ENCODE measurements around the gene CCDC88C. TPM values are rescaled to one million over a fixed set of nuclear protein-coding genes. Genes with fewer than 3 reads are reported as not detected.
"Not testable (repeated sequence)": the region's sequence is repeated elsewhere in the genome, so short reads cannot be mapped to it uniquely, and the experiment has no call there.

The CCDC88C gene
- polyA plus RNA-seq, 1 donor from 2014 or later, result 30.5 TPM

- Mint-ChIP-seq H3K27me3 (peaks cover 1% of the 10 kb centered on the region), H3K27ac (peak overlapping the region; percentile 64 to 97 (median 87)), H3K4me3 (peak overlapping the region; percentile 60 to 92 (median 76)), H3K36me3 (peaks cover 7% of the 10 kb centered on the region), H3K9me3 (no peaks in the 10 kb centered on the region), H3K4me1 (peaks cover 32 to 74% (median 68%) of the 10 kb centered on the region in 3 donors)
Observed at GRCh38 chr14:91410771-91411536, 6.7 kb downstream of the CCDC88C start.

- peaks cover 1% of the 10 kb centered on the region for H3K27me3 Mint-ChIP-seq
- H3K9me3 Mint-ChIP-seq, result no peaks in the 10 kb centered on the region
- H3K27ac Mint-ChIP-seq, result peak overlapping the region; percentile 64 to 97 (median 87)
- H3K4me3 Mint-ChIP-seq, result peak overlapping the region; percentile 60 to 92 (median 65)
- peaks cover 5% of the 10 kb centered on the region for H3K36me3 Mint-ChIP-seq
- peaks cover 34 to 77% (median 67%) of the 10 kb centered on the region in 3 donors for H3K4me1 Mint-ChIP-seq
Observed at GRCh38 chr14:91409928-91410718, 7.5 kb downstream of the CCDC88C start.

GRCh38 chr14:91409240-91409639 lies 8.4 kb downstream of the CCDC88C start:
- Mint-ChIP-seq H3K4me3 (peak overlapping the region in 1 of 4 donors; percentile 5), H3K27ac (peak overlapping the region; percentile 39 to 78 (median 60)), H3K4me1 (peaks cover 39 to 71% (median 63%) of the 10 kb centered on the region in 3 donors)
- not testable (repeated sequence) for H3K9me3 Mint-ChIP-seq, H3K36me3 Mint-ChIP-seq, H3K27me3 Mint-ChIP-seq

- Mint-ChIP-seq H3K27ac (peak overlapping the region; percentile 54 to 90 (median 64)), H3K27me3 (peaks cover 1% of the 10 kb centered on the region), H3K36me3 (peaks cover 3% of the 10 kb centered on the region), H3K4me1 (peaks cover 39 to 69% (median 64%) of the 10 kb centered on the region in 3 donors), H3K4me3 (peak overlapping the region in 2 of 4 donors; percentile 60 to 67), H3K9me3 (no peaks in the 10 kb centered on the region)
Observed at GRCh38 chr14:91406982-91407381, 10.6 kb downstream of the CCDC88C start.

- Mint-ChIP-seq H3K4me3 (peak overlapping the region in 3 of 4 donors; percentile 25 to 72 (median 67)), H3K27me3 (peaks cover 1% of the 10 kb centered on the region)
Observed at GRCh38 chr14:91406451-91406850, 11.2 kb downstream of the CCDC88C start.

GRCh38 chr14:91405724-91406435 lies 11.7 kb downstream of the CCDC88C start:
- H3K27me3 Mint-ChIP-seq, result no peaks in the 10 kb centered on the region
- H3K4me3 Mint-ChIP-seq, result peak overlapping the region in 2 of 4 donors; percentile 17 to 25
- no peaks in the 10 kb centered on the region for H3K36me3 Mint-ChIP-seq
- no peaks in the 10 kb centered on the region for H3K9me3 Mint-ChIP-seq
- H3K4me1 Mint-ChIP-seq, result peaks cover 34 to 67% (median 59%) of the 10 kb centered on the region in 3 donors
- peak overlapping the region in 2 of 3 donors; percentile 59 to 90 for H3K27ac Mint-ChIP-seq

More at GRCh38 chr14:91406451-91406850, 11.2 kb downstream of the CCDC88C start:
- Mint-ChIP-seq H3K36me3 (peaks cover 3% of the 10 kb centered on the region), H3K9me3 (no peaks in the 10 kb centered on the region), H3K4me1 (peaks cover 38 to 72% (median 63%) of the 10 kb centered on the region in 3 donors), H3K27ac (peak overlapping the region; percentile 54 to 90 (median 64))

- Mint-ChIP-seq H3K4me1 (peaks cover 34 to 66% (median 57%) of the 10 kb centered on the region in 3 donors), H3K9me3 (no peaks in the 10 kb centered on the region), H3K27me3 (no peaks in the 10 kb centered on the region), H3K36me3 (no peaks in the 10 kb centered on the region), H3K4me3 (peak overlapping the region in 3 of 4 donors; percentile 5 to 63 (median 46)), H3K27ac (peak overlapping the region; percentile 59 to 90 (median 71))
Observed at GRCh38 chr14:91405241-91405721, 12.3 kb downstream of the CCDC88C start.

- Mint-ChIP-seq H3K9me3 (no peaks in the 10 kb centered on the region), H3K36me3 (no peaks in the 10 kb centered on the region), H3K27ac (peak overlapping the region; percentile 6 to 73 (median 71)), H3K27me3 (no peaks in the 10 kb centered on the region), H3K4me1 (peaks cover 41 to 64% (median 62%) of the 10 kb centered on the region in 3 donors), H3K4me3 (peak overlapping the region; percentile 0 to 81 (median 34))
Observed at GRCh38 chr14:91402771-91403600, 14.6 kb downstream of the CCDC88C start.

GRCh38 chr14:91402348-91402747 lies 15.3 kb downstream of the CCDC88C start:
- H3K9me3 Mint-ChIP-seq, result no peaks in the 10 kb centered on the region
- H3K4me1 Mint-ChIP-seq, result peaks cover 48 to 67% (median 66%) of the 10 kb centered on the region in 3 donors
- H3K27ac Mint-ChIP-seq, result peak overlapping the region; percentile 70 to 73 (median 71)
- H3K4me3 Mint-ChIP-seq, result peak overlapping the region in 3 of 4 donors; percentile 13 to 81 (median 75)
- no peaks in the 10 kb centered on the region for H3K27me3 Mint-ChIP-seq
- H3K36me3 Mint-ChIP-seq, result no peaks in the 10 kb centered on the region

- H3K36me3 Mint-ChIP-seq, result no peaks in the 10 kb centered on the region
- no peaks in the 10 kb centered on the region for H3K27me3 Mint-ChIP-seq
- H3K4me1 Mint-ChIP-seq, result peaks cover 52 to 67% (median 67%) of the 10 kb centered on the region in 3 donors
- H3K4me3 Mint-ChIP-seq, result peak overlapping the region in 1 of 4 donors; percentile 25
- H3K27ac Mint-ChIP-seq, result peak overlapping the region in 1 of 3 donors; percentile 70
- no peaks in the 10 kb centered on the region for H3K9me3 Mint-ChIP-seq
Observed at GRCh38 chr14:91401751-91402150, 15.9 kb downstream of the CCDC88C start.

GRCh38 chr14:91400696-91401095 lies 16.9 kb downstream of the CCDC88C start:
- Mint-ChIP-seq H3K36me3 (no peaks in the 10 kb centered on the region), H3K4me1 (peaks cover 63 to 74% (median 70%) of the 10 kb centered on the region in 3 donors), H3K9me3 (no peaks in the 10 kb centered on the region), H3K4me3 (peak overlapping the region; percentile 96 to 100 (median 98)), H3K27ac (peak overlapping the region; percentile 95 to 98 (median 97)), H3K27me3 (no peaks in the 10 kb centered on the region)

GRCh38 chr14:91399868-91400640 lies 17.6 kb downstream of the CCDC88C start:
- Mint-ChIP-seq H3K9me3 (no peaks in the 10 kb centered on the region), H3K27me3 (no peaks in the 10 kb centered on the region), H3K27ac (peak overlapping the region; percentile 95 to 98 (median 97)), H3K4me3 (peak overlapping the region; percentile 96 to 100 (median 98)), H3K36me3 (no peaks in the 10 kb centered on the region), H3K4me1 (peaks cover 59 to 76% (median 71%) of the 10 kb centered on the region in 3 donors)

GRCh38 chr14:91398707-91399106 lies 18.9 kb downstream of the CCDC88C start:
- no peaks in the 10 kb centered on the region for H3K9me3 Mint-ChIP-seq
- peaks cover 60 to 79% (median 73%) of the 10 kb centered on the region in 3 donors for H3K4me1 Mint-ChIP-seq
- H3K27ac Mint-ChIP-seq, result peak overlapping the region; percentile 95 to 97 (median 96)
- H3K36me3 Mint-ChIP-seq, result no peaks in the 10 kb centered on the region
- no peaks in the 10 kb centered on the region for H3K27me3 Mint-ChIP-seq
- H3K4me3 Mint-ChIP-seq, result peak overlapping the region; percentile 90 to 99 (median 96)

All from IgD-negative memory B cell (primary cell).